Thyroid gland (tissue), 4 donors: ENCODE data around the gene PRIMPOL. TPM values are rescaled to one million over a fixed set of nuclear protein-coding genes. Genes with fewer than 3 reads are reported as not detected.
"Not testable (repeated sequence)": the region's sequence is repeated elsewhere in the genome, so short reads cannot be mapped to it uniquely, and the experiment has no call there.

ENCODE experiments used
- DNase-seq, 2 donors: peaks; one replicate each; pipeline ENCODE4 v3.0.0-alpha.2; 2019
- H3K27ac ChIP-seq, 3 donors: fragments of 200-600 bp; sonication (generic); 1 replicate in 2 of 3; 2 replicates in 1 of 3; pipeline ENCODE4 v1.5.1; 2016 to 2019; ENCODE audit warnings: mild to moderate bottlenecking in 1 of 3, moderate library complexity in 1 of 3
- H3K27me3 ChIP-seq: fragments of 200-600 bp; sonication (generic); one replicate; pipeline ENCODE4 v1.5.1; 2019
- H3K36me3 ChIP-seq, 2 donors: fragments of 200-600 bp; sonication (generic); one replicate each; pipeline ENCODE4 v1.5.1; 2016 to 2019
- H3K4me1 ChIP-seq, 2 donors: fragments of 200-600 bp; sonication (generic); one replicate each; pipeline ENCODE4 v1.5.1; 2017 to 2019
- H3K4me3 ChIP-seq, 3 donors: fragments of 200-600 bp; sonication (generic); replicated peaks in 1 of 3; 1 replicate in 2 of 3; 2 replicates in 1 of 3; pipeline ENCODE4 v1.5.1; 2016; ENCODE audit warnings: mild to moderate bottlenecking in 1 of 3
- H3K9me3 ChIP-seq: fragments of 200-600 bp; sonication (generic); one replicate; pipeline ENCODE4 v1.5.1; 2017
- POLR2A ChIP-seq, 2 donors: fragments of 450-650 bp; IDR thresholded peaks; one replicate each; pipeline ENCODE4 v1.6.1; 2017; ENCODE audit warnings: antibody characterized with exemption in 2 of 2, mild to moderate bottlenecking in 2 of 2, moderate library complexity in 1 of 2
- WGBS, 2 donors: methylation state at CpG; one replicate each; pipeline ENCODE4 v1.1.5; 2017; 5-methylcytosine and 5-hydroxymethylcytosine counted together
- intact Hi-C: fragments of 100-400 bp; cut with DNase I; formaldehyde crosslinking; loops from one replicate; pipeline ENCODE4 v1.15.1; 2023
- total RNA-seq, 4 donors: library from RNA; depleted of rRNA; stranded (reverse); fragments of >200 nt; gene quantifications; one replicate each; pipeline ENCODE4 v1.2.3, GENCODE V29; 2016
- TF ChIP-seq, protein P1 (sequence below), 6 experiments: fragments of 200-600 bp in 3 of 6; fragments of 450-650 bp in 3 of 6; sonication (generic) in 3 of 6; IDR thresholded peaks; one replicate each; pipeline ENCODE4 v1.5.1; 2016 to 2019; ENCODE audit warnings: antibody characterized with exemption in 6 of 6, mild to moderate bottlenecking in 2 of 6, inconsistent platforms in 1 of 6, moderate library complexity in 1 of 6

PRIMPOL gene
- total RNA-seq, 4 donors from 2014 or later, result 14.4 to 29.4 (median 22.3) TPM

DNA sequence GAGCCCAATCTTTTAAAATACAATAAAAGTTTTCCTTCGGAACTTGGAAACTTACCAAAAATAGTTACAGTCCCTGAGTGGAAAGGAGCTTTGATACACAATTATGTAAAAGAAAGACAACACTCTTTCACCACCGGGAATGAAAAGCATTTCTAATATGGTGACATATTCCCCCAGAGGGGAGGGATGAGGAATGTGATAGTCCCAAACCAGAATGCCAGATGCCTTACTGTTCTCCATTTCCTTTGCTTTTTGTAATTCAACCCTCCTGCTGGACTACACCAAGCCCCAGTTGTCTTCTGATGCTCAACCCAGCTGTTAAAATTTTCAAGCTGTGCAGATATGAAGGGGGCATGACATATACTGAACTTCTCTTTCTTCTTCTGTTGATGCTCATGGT lies 4.1 kb downstream of the PRIMPOL start:
- intact Hi-C loops, result no loop called here
- Histone ChIP-seq H3K27me3 (no peaks in the 10 kb centered on the region), H3K4me1 (peaks cover 8 to 11% of the 10 kb centered on the region in 2 donors), H3K36me3 (no peaks in the 10 kb centered on the region), H3K4me3 (no peak overlapping the region), H3K27ac (no peak overlapping the region), H3K9me3 (no peaks in the 10 kb centered on the region)
- no peak for DNase-seq
- TF ChIP-seq, protein P1, sequence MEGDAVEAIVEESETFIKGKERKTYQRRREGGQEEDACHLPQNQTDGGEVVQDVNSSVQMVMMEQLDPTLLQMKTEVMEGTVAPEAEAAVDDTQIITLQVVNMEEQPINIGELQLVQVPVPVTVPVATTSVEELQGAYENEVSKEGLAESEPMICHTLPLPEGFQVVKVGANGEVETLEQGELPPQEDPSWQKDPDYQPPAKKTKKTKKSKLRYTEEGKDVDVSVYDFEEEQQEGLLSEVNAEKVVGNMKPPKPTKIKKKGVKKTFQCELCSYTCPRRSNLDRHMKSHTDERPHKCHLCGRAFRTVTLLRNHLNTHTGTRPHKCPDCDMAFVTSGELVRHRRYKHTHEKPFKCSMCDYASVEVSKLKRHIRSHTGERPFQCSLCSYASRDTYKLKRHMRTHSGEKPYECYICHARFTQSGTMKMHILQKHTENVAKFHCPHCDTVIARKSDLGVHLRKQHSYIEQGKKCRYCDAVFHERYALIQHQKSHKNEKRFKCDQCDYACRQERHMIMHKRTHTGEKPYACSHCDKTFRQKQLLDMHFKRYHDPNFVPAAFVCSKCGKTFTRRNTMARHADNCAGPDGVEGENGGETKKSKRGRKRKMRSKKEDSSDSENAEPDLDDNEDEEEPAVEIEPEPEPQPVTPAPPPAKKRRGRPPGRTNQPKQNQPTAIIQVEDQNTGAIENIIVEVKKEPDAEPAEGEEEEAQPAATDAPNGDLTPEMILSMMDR (IDR thresholded peaks at IDR 0.05), result no peak
- TF ChIP-seq POLR2A (IDR thresholded peaks at IDR 0.05), result no peak
- 56 to 64% methylated on average over 2 of the region's 2 CpGs for WGBS, 2 donors

DNA sequence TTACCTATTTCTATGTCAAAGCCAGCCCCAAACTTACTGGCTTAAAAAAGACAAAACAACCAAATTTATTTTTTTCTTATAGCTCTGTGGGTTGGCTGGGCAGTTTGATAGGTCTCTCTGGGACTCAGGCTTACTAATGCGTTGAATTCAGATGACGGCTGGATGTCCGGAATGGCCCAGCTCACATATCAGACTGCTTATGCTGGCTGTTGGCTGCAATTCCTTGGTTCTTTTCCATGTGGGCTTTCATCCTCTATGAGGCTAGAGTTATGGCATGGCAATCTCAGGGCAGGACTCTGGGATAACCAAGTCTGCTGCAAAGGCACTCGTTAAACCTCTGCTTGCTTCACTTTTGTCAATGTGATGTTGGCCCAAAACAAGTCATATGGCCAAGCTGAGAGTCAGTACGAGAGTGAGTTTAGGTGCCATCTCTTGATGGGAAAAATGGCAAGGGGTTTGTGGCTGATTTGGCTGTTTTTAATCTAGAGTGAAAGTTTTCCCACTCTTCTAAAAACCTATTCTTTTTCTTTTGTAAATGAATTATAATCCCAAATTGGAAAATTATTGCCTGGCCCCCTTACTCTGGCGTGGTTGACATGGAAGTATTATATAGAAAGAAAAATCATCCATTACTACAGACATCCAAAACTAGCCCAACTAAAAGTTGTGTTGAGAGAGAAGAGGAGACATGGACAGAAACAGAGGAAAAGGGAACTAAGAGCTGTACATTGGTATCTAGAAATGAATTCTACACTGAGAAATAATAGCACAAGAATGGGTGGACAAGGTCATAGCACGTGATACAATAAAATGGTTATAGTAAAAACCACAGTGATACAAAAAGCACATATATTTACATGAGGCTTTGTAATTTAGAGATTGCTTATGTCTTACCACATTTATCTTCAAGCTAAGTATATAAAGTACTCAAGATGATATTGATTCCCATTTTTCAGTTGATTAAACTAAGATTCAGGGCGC lies 6.6 kb downstream of the PRIMPOL start:
- Histone ChIP-seq H3K36me3 (no peaks in the 10 kb centered on the region), H3K9me3 (no peaks in the 10 kb centered on the region), H3K27me3 (no peaks in the 10 kb centered on the region), H3K4me3 (no peak overlapping the region), H3K4me1 (no peaks in the 10 kb centered on the region), H3K27ac (no peak overlapping the region)
- intact Hi-C loops, result no loop called here
- TF ChIP-seq POLR2A (IDR thresholded peaks at IDR 0.05), result no peak
- TF ChIP-seq, protein P1 (IDR thresholded peaks at IDR 0.05), result no peak
- DNase-seq, result no peak
- WGBS, 2 donors, result 90 to 98% methylated on average over 8 of the region's 8 CpGs

DNA sequence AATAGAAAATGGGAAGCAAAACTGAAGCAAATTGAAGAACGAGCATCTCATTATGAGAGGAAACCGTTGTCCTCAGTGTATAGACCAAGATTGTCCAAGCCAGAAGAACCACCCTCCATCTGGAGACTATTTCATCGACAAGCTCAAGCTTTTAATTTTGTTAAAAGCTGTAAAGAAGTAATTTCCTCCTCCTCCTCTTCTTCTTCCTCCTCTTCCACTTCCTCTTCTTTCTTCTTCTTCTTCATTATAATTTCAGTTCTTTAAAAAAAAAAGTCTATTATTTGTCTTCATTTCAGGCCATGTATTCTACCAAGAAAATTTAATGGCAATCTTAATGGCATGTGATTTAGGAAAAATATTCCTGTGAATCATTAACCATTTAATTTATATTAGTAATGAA lies 7.6 kb downstream of the PRIMPOL start:
- no peak for TF ChIP-seq POLR2A (IDR thresholded peaks at IDR 0.05)
- TF ChIP-seq, protein P1 (IDR thresholded peaks at IDR 0.05), result no peak
- Histone ChIP-seq H3K4me3 (no peak overlapping the region), H3K9me3 (no peaks in the 10 kb centered on the region), H3K36me3 (no peaks in the 10 kb centered on the region), H3K4me1 (no peaks in the 10 kb centered on the region), H3K27me3 (no peaks in the 10 kb centered on the region), H3K27ac (no peak overlapping the region)
- no peak for DNase-seq
- 88 to 90% methylated on average over 3 of the region's 3 CpGs for WGBS, 2 donors
- intact Hi-C loops, result no loop called here

DNA sequence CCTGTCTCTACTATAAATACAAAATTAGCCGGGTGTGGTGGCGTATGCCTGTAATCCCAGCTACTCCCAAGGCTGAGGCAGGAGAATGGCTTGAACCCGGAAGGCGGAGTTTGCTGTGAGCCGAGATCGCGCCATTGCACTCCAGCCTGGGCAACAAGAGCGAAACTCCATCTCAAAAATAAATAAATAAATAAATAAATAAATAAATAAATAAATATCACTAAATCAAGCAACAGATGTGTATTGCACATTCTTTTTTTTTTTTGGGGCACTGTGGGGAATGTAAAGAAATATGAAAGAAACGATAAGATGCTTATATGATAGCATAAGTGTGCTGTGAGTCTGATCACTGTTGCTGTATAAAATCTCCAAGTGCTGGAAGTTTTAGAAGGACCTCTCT lies 8.3 kb downstream of the PRIMPOL start:
- H3K4me1 ChIP-seq, intact Hi-C loops, H3K9me3 ChIP-seq, H3K36me3 ChIP-seq, H3K27ac ChIP-seq, H3K27me3 ChIP-seq, H3K4me3 ChIP-seq, DNase-seq: not testable (repeated sequence)
- WGBS, 2 donors, result 98% methylated on average over 9 of the region's 9 CpGs

DNA sequence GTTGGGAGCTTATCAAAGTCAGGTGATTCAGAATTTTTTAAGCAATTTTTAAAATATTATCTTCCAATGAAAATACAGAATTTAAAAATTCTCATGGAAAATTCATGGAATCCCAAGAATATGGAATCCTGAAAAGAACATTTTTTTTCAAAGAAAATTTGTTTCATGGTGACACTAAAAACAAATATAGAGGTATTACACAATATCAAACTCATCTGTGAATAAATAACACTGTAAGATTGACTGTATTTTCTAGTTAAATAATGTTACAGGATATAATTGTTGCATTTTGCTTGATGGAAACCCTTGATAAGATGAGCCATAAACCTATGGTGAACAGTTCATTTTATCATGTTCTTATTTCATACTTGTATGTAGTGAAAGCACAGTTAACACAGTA lies 11.4 kb downstream of the PRIMPOL start:
- intact Hi-C loops, result no loop called here

More for the DNA sequence above, 11.4 kb downstream of the PRIMPOL start:
- Histone ChIP-seq H3K4me1 (no peaks in the 10 kb centered on the region), H3K9me3 (no peaks in the 10 kb centered on the region), H3K27me3 (no peaks in the 10 kb centered on the region), H3K4me3 (no peak overlapping the region), H3K36me3 (no peaks in the 10 kb centered on the region), H3K27ac (no peak overlapping the region)
- TF ChIP-seq POLR2A (IDR thresholded peaks at IDR 0.05), result no peak
- TF ChIP-seq, protein P1 (IDR thresholded peaks at IDR 0.05), result no peak
- no peak for DNase-seq
